Activated CD8-positive, alpha-beta memory T cell treated with anti-CD3 and anti-CD28 coated beads, Interleukin-2, amount 10 ng/mL, durations not matched to agents 7 days and 5 days (primary cell): ENCODE results near the gene DICER1. TPM values are rescaled to one million over a fixed set of nuclear protein-coding genes. Genes with fewer than 3 reads are reported as not detected.
A peak's percentile ranks its signal among the peaks of the same experiment; 100 is the strongest.

Experiments
- ATAC-seq: fragments of 150-1000 bp; cut with Tn5 transposase; one replicate; pipeline ENCODE4 v1.10.0; 2021; ENCODE audit warnings: moderate library complexity
- CTCF ChIA-PET: fragments of 350-600 bp; sonication (Branson Sonifier 250); formaldehyde crosslinking; loops from one replicate; lab custom pipeline; 2021; ENCODE audit warnings: antibody characterized with exemption; lab: Charles Lee
- DNase-seq: peaks from one replicate; pipeline ENCODE4 v3.0.0-alpha.2; 2020
- H3K27ac Mint-ChIP-seq: one replicate; pipeline ENCODE4 v1.8.0; 2021; ENCODE audit warnings: mild to moderate bottlenecking, mixed read lengths
- H3K27me3 Mint-ChIP-seq: one replicate; pipeline ENCODE4 v1.8.0; 2021; ENCODE audit warnings: mixed read lengths
- H3K36me3 Mint-ChIP-seq: one replicate; pipeline ENCODE4 v1.8.0; 2021; ENCODE audit warnings: mild to moderate bottlenecking, mixed read lengths
- H3K4me1 Mint-ChIP-seq: one replicate; pipeline ENCODE4 v1.8.0; 2021; ENCODE audit warnings: mixed read lengths
- H3K4me3 Mint-ChIP-seq: one replicate; pipeline ENCODE4 v1.8.0; 2021; ENCODE audit warnings: mild to moderate bottlenecking, moderate library complexity, mixed read lengths
- H3K9me3 Mint-ChIP-seq: one replicate; pipeline ENCODE4 v1.8.0; 2022; ENCODE audit warnings: low read depth, mixed read lengths
- total RNA-seq, 2 experiments: library from RNA; stranded (reverse); gene quantifications; one replicate each; pipeline ENCODE4 v1.2.3, GENCODE V29; 2021

DICER1 gene
- total RNA-seq, 2 experiments from 2014 or later, result 61.4 to 75.6 TPM

GRCh38 chr14:95098984-95099599 is 58.2 kb downstream of the DICER1 start:
- CTCF ChIA-PET, result interaction anchor here (0.9 kb wide), 1 partner anchor 410 kb away, joined by 3 read pairs; no protein-coding TSS in a partner anchor
- no peaks in the 10 kb centered on the region for H3K9me3 Mint-ChIP-seq
- H3K4me1 Mint-ChIP-seq, result peaks cover 11% of the 10 kb centered on the region

GRCh38 chr14:95097385-95097784 is 59.9 kb downstream of the DICER1 start:
- CTCF ChIA-PET, result interaction anchor here (0.9 kb wide), 1 partner anchor 407 kb away, joined by 3 read pairs; no protein-coding TSS in a partner anchor
- H3K9me3 Mint-ChIP-seq, result no peaks in the 10 kb centered on the region
- DNase-seq, result no peak
- ATAC-seq, result no peak
- H3K4me1 Mint-ChIP-seq, result peaks cover 11% of the 10 kb centered on the region
- no peak overlapping the region for H3K27ac Mint-ChIP-seq
- H3K36me3 Mint-ChIP-seq, result peaks cover 19% of the 10 kb centered on the region
- H3K4me3 Mint-ChIP-seq, result no peak overlapping the region
- H3K27me3 Mint-ChIP-seq, result no peaks in the 10 kb centered on the region

More at GRCh38 chr14:95098984-95099599, 58.2 kb downstream of the DICER1 start:
- DNase-seq, result peak; percentile 46
- ATAC-seq, result no peak
- H3K4me3 Mint-ChIP-seq, result no peak overlapping the region
- peaks cover 36% of the 10 kb centered on the region for H3K36me3 Mint-ChIP-seq
- H3K27ac Mint-ChIP-seq, result no peak overlapping the region
- H3K27me3 Mint-ChIP-seq, result no peaks in the 10 kb centered on the region

GRCh38 chr14:95096476-95096875 is 60.9 kb downstream of the DICER1 start:
- H3K36me3 Mint-ChIP-seq, result peaks cover 13% of the 10 kb centered on the region
- no peaks in the 10 kb centered on the region for H3K27me3 Mint-ChIP-seq
- H3K4me1 Mint-ChIP-seq, result peaks cover 11% of the 10 kb centered on the region
- CTCF ChIA-PET, result interaction anchor here (0.9 kb wide), 1 partner anchor 406 kb away, joined by 3 read pairs; no protein-coding TSS in a partner anchor
- H3K27ac Mint-ChIP-seq, result no peak overlapping the region
- DNase-seq (no peak), ATAC-seq (no peak)
- H3K4me3 Mint-ChIP-seq, result no peak overlapping the region
- no peaks in the 10 kb centered on the region for H3K9me3 Mint-ChIP-seq

GRCh38 chr14:95095996-95096395 is 61.3 kb downstream of the DICER1 start:
- Mint-ChIP-seq H3K27ac (no peak overlapping the region), H3K27me3 (no peaks in the 10 kb centered on the region), H3K4me1 (peaks cover 11% of the 10 kb centered on the region), H3K36me3 (peaks cover 13% of the 10 kb centered on the region), H3K4me3 (no peak overlapping the region), H3K9me3 (no peaks in the 10 kb centered on the region)
- no peak for ATAC-seq
- CTCF ChIA-PET, result no interaction called here
- DNase-seq, result no peak

- no peak overlapping the region for H3K4me3 Mint-ChIP-seq
- no peak for ATAC-seq
- no peaks in the 10 kb centered on the region for H3K4me1 Mint-ChIP-seq
- no peak for DNase-seq
- H3K27me3 Mint-ChIP-seq, result no peaks in the 10 kb centered on the region
- CTCF ChIA-PET, result no interaction called here
- no peaks in the 10 kb centered on the region for H3K9me3 Mint-ChIP-seq
- no peak overlapping the region for H3K27ac Mint-ChIP-seq
- H3K36me3 Mint-ChIP-seq, result peaks cover 24% of the 10 kb centered on the region
Measured at GRCh38 chr14:95092723-95093122, 64.6 kb downstream of the DICER1 start.

- Mint-ChIP-seq H3K9me3 (no peaks in the 10 kb centered on the region), H3K4me3 (no peak overlapping the region), H3K36me3 (peaks cover 24% of the 10 kb centered on the region), H3K4me1 (no peaks in the 10 kb centered on the region), H3K27me3 (no peaks in the 10 kb centered on the region), H3K27ac (no peak overlapping the region)
- CTCF ChIA-PET, result no interaction called here
- DNase-seq, result no peak
- no peak for ATAC-seq
Measured at GRCh38 chr14:95091581-95091980, 65.7 kb downstream of the DICER1 start.

GRCh38 chr14:95088665-95089064 is 68.7 kb downstream of the DICER1 start:
- Mint-ChIP-seq H3K9me3 (no peaks in the 10 kb centered on the region), H3K27ac (no peak overlapping the region), H3K4me3 (no peak overlapping the region), H3K27me3 (no peaks in the 10 kb centered on the region), H3K4me1 (no peaks in the 10 kb centered on the region), H3K36me3 (peaks cover 35% of the 10 kb centered on the region)
- DNase-seq (no peak), ATAC-seq (no peak)
- CTCF ChIA-PET, result interaction anchor here (0.8 kb wide), 1 partner anchor 399 kb away, joined by 3 read pairs; no protein-coding TSS in a partner anchor

- CTCF ChIA-PET, result no interaction called here
- Mint-ChIP-seq H3K27ac (peak overlapping the region; percentile 14), H3K9me3 (no peaks in the 10 kb centered on the region), H3K4me3 (no peak overlapping the region), H3K4me1 (no peaks in the 10 kb centered on the region), H3K27me3 (no peaks in the 10 kb centered on the region), H3K36me3 (peaks cover 35% of the 10 kb centered on the region)
- ATAC-seq, result no peak
- no peak for DNase-seq
Measured at GRCh38 chr14:95087619-95088018, 69.7 kb downstream of the DICER1 start.

- Mint-ChIP-seq H3K9me3 (no peaks in the 10 kb centered on the region), H3K36me3 (peaks cover 27% of the 10 kb centered on the region), H3K27ac (no peak overlapping the region), H3K4me3 (no peak overlapping the region), H3K4me1 (no peaks in the 10 kb centered on the region), H3K27me3 (no peaks in the 10 kb centered on the region)
- no peak for DNase-seq
- CTCF ChIA-PET, result no interaction called here
- no peak for ATAC-seq
Measured at GRCh38 chr14:95085321-95085720, 72.0 kb downstream of the DICER1 start.

- Mint-ChIP-seq H3K27me3 (no peaks in the 10 kb centered on the region), H3K27ac (no peak overlapping the region), H3K9me3 (no peaks in the 10 kb centered on the region), H3K4me1 (no peaks in the 10 kb centered on the region), H3K4me3 (no peak overlapping the region), H3K36me3 (no peaks in the 10 kb centered on the region)
- ATAC-seq (no peak), DNase-seq (no peak)
- CTCF ChIA-PET, result no interaction called here
Measured at GRCh38 chr14:95078867-95079266, 78.5 kb downstream of the DICER1 start.

- no peak overlapping the region for H3K27ac Mint-ChIP-seq
- ATAC-seq, result no peak
- H3K4me3 Mint-ChIP-seq, result no peak overlapping the region
- H3K4me1 Mint-ChIP-seq, result no peaks in the 10 kb centered on the region
- DNase-seq, result no peak
- H3K36me3 Mint-ChIP-seq, result no peaks in the 10 kb centered on the region
- H3K27me3 Mint-ChIP-seq, result no peaks in the 10 kb centered on the region
- CTCF ChIA-PET, result no interaction called here
- H3K9me3 Mint-ChIP-seq, result no peaks in the 10 kb centered on the region
Measured at GRCh38 chr14:95077345-95077744, 80.0 kb downstream of the DICER1 start.

- DNase-seq (no peak), ATAC-seq (no peak)
- Mint-ChIP-seq H3K27ac (no peak overlapping the region), H3K4me1 (no peaks in the 10 kb centered on the region), H3K4me3 (no peak overlapping the region), H3K9me3 (no peaks in the 10 kb centered on the region), H3K36me3 (no peaks in the 10 kb centered on the region), H3K27me3 (no peaks in the 10 kb centered on the region)
- CTCF ChIA-PET, result no interaction called here
Measured at GRCh38 chr14:95075789-95076188, 81.5 kb downstream of the DICER1 start.

GRCh38 chr14:95073947-95074346 is 83.4 kb downstream of the DICER1 start:
- no peak for DNase-seq
- H3K4me1 Mint-ChIP-seq, result no peaks in the 10 kb centered on the region
- no peak for ATAC-seq
- no peaks in the 10 kb centered on the region for H3K36me3 Mint-ChIP-seq
- H3K9me3 Mint-ChIP-seq, result no peaks in the 10 kb centered on the region
- CTCF ChIA-PET, result no interaction called here
- H3K4me3 Mint-ChIP-seq, result no peak overlapping the region
- H3K27ac Mint-ChIP-seq, result no peak overlapping the region
- H3K27me3 Mint-ChIP-seq, result no peaks in the 10 kb centered on the region

GRCh38 chr14:95072310-95072905 is 84.9 kb downstream of the DICER1 start:
- H3K36me3 Mint-ChIP-seq, result no peaks in the 10 kb centered on the region
- no peak for ATAC-seq
- H3K27ac Mint-ChIP-seq, result no peak overlapping the region
- H3K9me3 Mint-ChIP-seq, result no peaks in the 10 kb centered on the region
- no peaks in the 10 kb centered on the region for H3K27me3 Mint-ChIP-seq
- CTCF ChIA-PET, result no interaction called here
- no peak overlapping the region for H3K4me3 Mint-ChIP-seq
- DNase-seq, result no peak
- no peaks in the 10 kb centered on the region for H3K4me1 Mint-ChIP-seq
